ENCODE measurements around the gene TSPAN14.

TSPAN14 gene

DNA sequence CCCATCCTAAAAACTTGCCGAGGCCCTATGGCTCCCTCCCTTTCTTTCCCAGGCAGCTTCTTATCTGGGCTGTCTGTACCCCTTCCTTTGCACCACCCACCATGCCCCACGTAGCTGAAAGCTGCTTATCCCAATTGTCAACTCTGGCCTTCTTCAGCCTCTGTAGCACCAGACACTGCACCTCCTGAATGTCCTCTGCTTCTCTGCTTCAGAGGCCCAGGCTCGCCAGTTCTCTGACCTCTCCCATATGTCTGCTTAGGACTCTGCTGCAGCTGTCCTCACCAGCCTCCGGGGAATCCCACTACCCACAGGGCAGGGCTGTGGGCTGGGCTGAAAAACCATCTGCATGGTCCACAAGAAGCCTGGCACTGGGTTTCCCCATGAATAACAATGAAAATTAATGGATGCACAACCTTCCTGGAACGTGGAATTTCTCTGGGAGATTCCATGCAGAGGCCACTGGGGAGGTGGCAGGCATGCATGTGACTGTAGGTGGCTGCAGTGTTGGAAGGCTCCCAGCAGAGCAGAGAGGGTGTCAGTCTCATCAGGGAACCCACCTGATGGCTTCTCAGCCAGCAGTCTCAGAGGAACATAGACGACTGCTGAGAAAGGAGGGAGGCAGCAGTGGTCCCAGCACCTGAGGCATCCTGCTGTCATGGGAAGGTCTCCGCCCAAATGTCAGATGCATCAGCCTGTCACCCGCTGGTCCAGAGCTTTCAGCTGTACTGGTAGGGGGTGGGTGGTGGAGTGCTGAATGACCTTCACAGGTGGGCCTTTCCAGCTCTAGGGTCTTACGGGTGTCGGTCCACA is 66.8 kb downstream of the TSPAN14 start:
- Histone ChIP-seq H3K79me2 (ENCODE audit: low read length) (no peaks in the 10 kb centered on the region), H3K9me3 (replicated peaks; ENCODE audit: insufficient read depth, low read length) (no peaks in the 10 kb centered on the region), H3K9ac (ENCODE audit: low read length) (no peak overlapping the region), H3F3A (ENCODE audit: insufficient read depth, low read length) (no peaks in the 10 kb centered on the region), H3K4me2 (ENCODE audit: low read depth, low read length) (no peak overlapping the region), H3K4me1 (ENCODE audit: low read length) (no peaks in the 10 kb centered on the region), H3K9me2 (replicated peaks; ENCODE audit: insufficient read depth, low read length) (no peaks in the 10 kb centered on the region), H4K20me1 (ENCODE audit: insufficient read depth, low read length) (no peaks in the 10 kb centered on the region), H2AFZ (ENCODE audit: low read length) (no peak overlapping the region), H3K4me3 (ENCODE audit: low read length) (no peak overlapping the region), H3K27me3 (replicated peaks; ENCODE audit: insufficient read depth, low read length) (no peaks in the 10 kb centered on the region), H3K36me3 (replicated peaks; ENCODE audit: insufficient read depth, low read length) (no peaks in the 10 kb centered on the region), H3K27ac (ENCODE audit: low read length) (no peak overlapping the region)
- TF ChIP-seq EZH2 (optimal IDR thresholded peaks at IDR 0.05; ENCODE audit: low read depth, low read length) (no peak), EZH2phosphoT487 (IDR thresholded peaks at IDR 0.05; ENCODE audit: low read length) (no peak)
- TF ChIP-seq, protein P1, sequence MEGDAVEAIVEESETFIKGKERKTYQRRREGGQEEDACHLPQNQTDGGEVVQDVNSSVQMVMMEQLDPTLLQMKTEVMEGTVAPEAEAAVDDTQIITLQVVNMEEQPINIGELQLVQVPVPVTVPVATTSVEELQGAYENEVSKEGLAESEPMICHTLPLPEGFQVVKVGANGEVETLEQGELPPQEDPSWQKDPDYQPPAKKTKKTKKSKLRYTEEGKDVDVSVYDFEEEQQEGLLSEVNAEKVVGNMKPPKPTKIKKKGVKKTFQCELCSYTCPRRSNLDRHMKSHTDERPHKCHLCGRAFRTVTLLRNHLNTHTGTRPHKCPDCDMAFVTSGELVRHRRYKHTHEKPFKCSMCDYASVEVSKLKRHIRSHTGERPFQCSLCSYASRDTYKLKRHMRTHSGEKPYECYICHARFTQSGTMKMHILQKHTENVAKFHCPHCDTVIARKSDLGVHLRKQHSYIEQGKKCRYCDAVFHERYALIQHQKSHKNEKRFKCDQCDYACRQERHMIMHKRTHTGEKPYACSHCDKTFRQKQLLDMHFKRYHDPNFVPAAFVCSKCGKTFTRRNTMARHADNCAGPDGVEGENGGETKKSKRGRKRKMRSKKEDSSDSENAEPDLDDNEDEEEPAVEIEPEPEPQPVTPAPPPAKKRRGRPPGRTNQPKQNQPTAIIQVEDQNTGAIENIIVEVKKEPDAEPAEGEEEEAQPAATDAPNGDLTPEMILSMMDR (IDR thresholded peaks at IDR 0.05; ENCODE audit: low read length): no peak
- no peak for DNase-seq

DNA sequence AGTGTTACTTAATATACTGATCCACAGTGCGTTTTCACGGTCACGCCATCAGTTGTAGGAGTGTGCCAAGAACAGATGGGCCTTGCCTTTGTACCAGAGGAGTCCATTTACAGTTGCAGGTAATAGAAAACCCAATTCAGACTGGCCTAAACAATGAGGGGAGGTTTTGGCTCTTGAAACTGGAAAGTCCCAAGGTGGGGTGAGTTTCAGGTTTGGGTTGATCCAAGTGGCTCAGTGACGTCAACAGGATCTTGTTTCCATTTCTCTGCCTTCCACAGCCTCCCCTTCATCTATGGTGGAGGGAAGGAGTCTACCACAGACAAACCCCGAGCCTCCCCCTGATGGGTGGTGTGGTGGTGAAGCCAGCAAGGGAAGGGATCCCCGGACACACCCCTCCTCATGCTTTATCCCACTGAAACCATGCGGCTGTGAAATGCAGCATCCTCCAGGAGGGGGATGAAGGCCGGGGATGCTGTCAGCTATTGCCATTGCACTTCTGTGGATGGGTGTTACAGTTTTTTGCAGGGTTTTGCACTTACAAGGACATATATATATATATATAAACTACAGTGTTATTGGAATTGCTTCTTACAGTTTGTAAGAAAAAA is 68.8 kb downstream of the TSPAN14 start:
- Histone ChIP-seq H3K27me3 (replicated peaks; ENCODE audit: insufficient read depth, low read length) (no peaks in the 10 kb centered on the region), H3K36me3 (replicated peaks; ENCODE audit: insufficient read depth, low read length) (no peaks in the 10 kb centered on the region), H3K79me2 (ENCODE audit: low read length) (no peaks in the 10 kb centered on the region), H3F3A (ENCODE audit: insufficient read depth, low read length) (no peaks in the 10 kb centered on the region), H3K4me2 (ENCODE audit: low read depth, low read length) (no peak overlapping the region), H3K9me3 (replicated peaks; ENCODE audit: insufficient read depth, low read length) (no peaks in the 10 kb centered on the region), H3K27ac (ENCODE audit: low read length) (no peak overlapping the region), H3K9ac (ENCODE audit: low read length) (no peak overlapping the region), H3K9me2 (replicated peaks; ENCODE audit: insufficient read depth, low read length) (no peaks in the 10 kb centered on the region), H4K20me1 (ENCODE audit: insufficient read depth, low read length) (no peaks in the 10 kb centered on the region), H3K4me1 (ENCODE audit: low read length) (no peaks in the 10 kb centered on the region), H2AFZ (ENCODE audit: low read length) (no peak overlapping the region), H3K4me3 (ENCODE audit: low read length) (no peak overlapping the region)
- no peak for DNase-seq
- TF ChIP-seq EZH2phosphoT487 (IDR thresholded peaks at IDR 0.05; ENCODE audit: low read length) (no peak), EZH2 (optimal IDR thresholded peaks at IDR 0.05; ENCODE audit: low read depth, low read length) (no peak)
- TF ChIP-seq, protein P1 (IDR thresholded peaks at IDR 0.05; ENCODE audit: low read length): no peak

DNA sequence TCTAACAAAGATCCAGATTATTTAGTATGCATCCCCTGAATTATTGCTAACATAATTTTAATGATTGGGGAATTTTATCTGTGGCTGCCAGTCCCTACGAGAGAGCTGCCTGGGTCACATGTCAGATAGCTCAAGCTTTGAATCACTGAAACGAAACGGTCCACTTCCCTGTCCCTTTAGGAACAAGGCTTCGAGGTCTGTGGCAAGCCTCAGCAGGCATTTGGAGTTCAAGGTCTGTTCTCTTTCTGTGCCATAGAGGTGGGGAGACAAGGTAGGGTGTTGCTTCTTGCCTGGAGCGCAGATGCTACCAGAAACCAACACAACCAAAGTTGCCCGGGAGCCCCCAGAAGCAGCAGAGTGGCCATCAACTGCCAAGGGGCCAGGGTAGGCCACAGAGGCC is 69.7 kb downstream of the TSPAN14 start:
- no peak overlapping the region for H3K9ac ChIP-seq (ENCODE audit: low read length)
- TF ChIP-seq, protein P1 (IDR thresholded peaks at IDR 0.05; ENCODE audit: low read length): no peak
- no peak for TF ChIP-seq EZH2phosphoT487 (IDR thresholded peaks at IDR 0.05; ENCODE audit: low read length)
- TF ChIP-seq EZH2 (optimal IDR thresholded peaks at IDR 0.05; ENCODE audit: low read depth, low read length): no peak
- H3K4me1 ChIP-seq (ENCODE audit: low read length): no peaks in the 10 kb centered on the region
- no peak overlapping the region for H3K27ac ChIP-seq (ENCODE audit: low read length)
- no peak overlapping the region for H3K4me3 ChIP-seq (ENCODE audit: low read length)
- H3K9me3 ChIP-seq (replicated peaks; ENCODE audit: insufficient read depth, low read length): no peaks in the 10 kb centered on the region
- H3K9me2 ChIP-seq (replicated peaks; ENCODE audit: insufficient read depth, low read length): no peaks in the 10 kb centered on the region
- H3K27me3 ChIP-seq (replicated peaks; ENCODE audit: insufficient read depth, low read length): no peaks in the 10 kb centered on the region
- DNase-seq: no peak
- H3F3A ChIP-seq (ENCODE audit: insufficient read depth, low read length): no peaks in the 10 kb centered on the region
- H3K79me2 ChIP-seq (ENCODE audit: low read length): no peaks in the 10 kb centered on the region
- no peak overlapping the region for H3K4me2 ChIP-seq (ENCODE audit: low read depth, low read length)
- no peak overlapping the region for H2AFZ ChIP-seq (ENCODE audit: low read length)
- H3K36me3 ChIP-seq (replicated peaks; ENCODE audit: insufficient read depth, low read length): no peaks in the 10 kb centered on the region
- no peaks in the 10 kb centered on the region for H4K20me1 ChIP-seq (ENCODE audit: insufficient read depth, low read length)

Data from MM.1S (cell line).